Stimulated activated CD4-positive, alpha-beta T cell treated with anti-CD3 and anti-CD28 coated beads, TNF-alpha, amount 100 ng/mL, for 48 hours (primary cell): Measurements from ENCODE around the gene APOB.
"Not testable (repeated sequence)": the region's sequence is repeated elsewhere in the genome, so short reads cannot be mapped to it uniquely, and the experiment has no call there.

ENCODE experiments used
- DNase-seq, 3 donors: peaks; one replicate each; pipeline ENCODE4 v3.0.0-alpha.2; 2020; ENCODE audit warnings: low read depth in 3 of 3

Gene APOB

DNA sequence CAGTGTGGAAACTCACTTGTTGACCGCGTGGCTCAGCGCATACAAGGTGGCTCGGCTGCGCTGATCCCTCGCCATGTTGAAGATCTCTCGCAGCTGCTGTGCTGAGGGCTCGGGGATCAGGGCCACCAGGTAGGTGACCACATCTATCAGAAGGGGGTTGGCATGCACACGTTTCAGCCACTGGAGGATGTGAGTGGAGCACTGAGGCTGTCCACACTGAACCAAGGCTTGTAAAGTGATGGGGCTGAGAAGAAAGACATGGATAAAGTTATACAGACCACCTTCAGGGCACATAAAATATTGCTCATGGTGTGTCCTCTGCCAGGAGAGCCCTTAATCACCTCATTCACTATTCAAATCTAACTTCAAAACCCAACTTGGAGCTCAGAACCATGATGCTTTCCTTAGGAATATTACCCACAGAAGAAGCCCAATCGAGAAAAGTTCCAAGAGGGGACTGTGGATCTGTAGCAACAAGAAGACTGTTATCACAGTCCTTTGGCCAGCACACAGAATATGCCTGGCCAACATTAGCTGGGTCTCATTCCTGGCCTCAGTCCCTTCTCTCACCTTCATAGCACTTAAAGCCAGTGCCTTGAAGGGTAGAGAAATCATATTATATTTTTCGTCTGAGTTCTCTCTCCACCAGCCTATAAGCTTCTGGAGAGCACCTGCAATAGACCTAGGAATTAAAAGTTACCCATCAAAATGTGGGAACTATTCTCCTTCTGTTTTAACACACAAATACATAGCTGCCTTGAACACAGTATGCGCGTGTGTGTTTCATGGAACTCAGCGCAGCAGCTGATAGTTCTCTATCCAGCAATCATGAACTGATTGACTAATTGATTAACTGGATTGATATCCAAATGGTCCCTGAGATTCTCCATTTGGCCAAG is 11.3 kb downstream of the APOB start:
- DNase-seq, result no peak

DNA sequence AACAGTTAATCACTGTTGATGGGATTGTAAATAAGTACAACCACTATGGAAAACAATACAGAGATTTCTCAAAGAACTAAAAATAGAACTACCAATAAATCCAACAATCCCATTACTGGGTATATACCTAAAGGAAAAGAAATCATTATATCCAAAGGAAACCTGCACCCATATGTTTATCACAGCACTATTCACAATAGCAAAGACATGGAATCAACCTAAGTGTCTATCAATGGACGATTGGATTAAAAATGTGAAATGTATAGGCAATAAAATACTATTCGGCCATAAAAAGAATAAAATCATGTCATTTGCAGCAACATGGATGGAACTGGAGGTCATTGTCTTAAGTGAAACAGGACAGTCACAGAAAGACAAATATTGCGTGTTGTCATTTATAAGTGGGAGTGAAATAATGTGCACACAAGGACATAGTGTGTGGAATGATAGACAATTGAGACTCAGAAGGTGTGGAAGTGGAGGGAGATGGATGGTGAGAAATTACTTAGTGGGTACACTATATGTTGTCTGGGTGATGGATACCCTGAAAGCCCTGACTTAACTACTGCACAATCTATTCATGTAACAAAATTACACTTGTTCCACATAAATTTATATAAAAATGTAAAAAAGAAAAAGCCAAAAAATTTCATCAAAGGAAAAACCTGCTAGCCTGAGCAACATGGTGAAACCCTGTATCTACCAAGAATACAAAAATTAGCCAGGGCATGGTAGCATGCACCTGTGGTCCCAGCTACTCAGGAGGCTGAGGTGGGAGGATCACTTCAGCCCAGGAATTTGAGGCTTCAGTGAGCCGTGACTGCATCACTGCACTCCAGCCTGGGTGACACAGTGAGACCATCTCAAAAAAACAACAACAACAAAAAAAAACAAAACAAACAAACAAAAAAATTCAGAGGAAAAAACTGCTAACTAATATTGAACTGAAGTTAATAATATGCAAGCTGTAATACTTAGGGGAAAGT is 12.6 kb downstream of the APOB start:
- DNase-seq, result no peak

DNA sequence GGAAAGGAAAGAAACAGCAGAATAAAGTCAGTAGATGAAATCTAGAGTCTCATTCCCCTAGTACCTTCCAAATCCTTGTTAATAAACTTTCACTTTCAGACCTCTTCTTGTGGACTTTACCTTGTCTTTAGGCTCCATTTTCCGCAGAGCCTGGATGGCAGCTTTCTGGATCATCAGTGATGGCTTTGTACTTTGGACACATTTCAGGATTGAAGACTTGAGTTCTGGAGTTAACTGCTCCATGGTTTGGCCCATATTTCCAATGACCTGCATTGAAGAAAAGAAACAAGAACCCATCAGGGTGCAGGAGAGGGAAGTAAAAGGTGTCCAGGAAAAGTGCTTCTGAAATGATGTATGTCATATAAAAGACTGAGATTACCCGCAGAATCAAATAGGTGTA is 14.4 kb downstream of the APOB start:
- no peak for DNase-seq

- DNase-seq, result not testable (repeated sequence)
These were observed 14.9 kb downstream of the APOB start for GRCh38 chr2:21028951-21029350.

GRCh38 chr2:21028021-21028947 is 15.6 kb downstream of the APOB start:
- DNase-seq, result no peak

GRCh38 chr2:21026479-21027282 is 17.2 kb downstream of the APOB start:
- DNase-seq, result no peak

GRCh38 chr2:21025690-21026478 is 18.0 kb downstream of the APOB start:
- no peak for DNase-seq

DNA sequence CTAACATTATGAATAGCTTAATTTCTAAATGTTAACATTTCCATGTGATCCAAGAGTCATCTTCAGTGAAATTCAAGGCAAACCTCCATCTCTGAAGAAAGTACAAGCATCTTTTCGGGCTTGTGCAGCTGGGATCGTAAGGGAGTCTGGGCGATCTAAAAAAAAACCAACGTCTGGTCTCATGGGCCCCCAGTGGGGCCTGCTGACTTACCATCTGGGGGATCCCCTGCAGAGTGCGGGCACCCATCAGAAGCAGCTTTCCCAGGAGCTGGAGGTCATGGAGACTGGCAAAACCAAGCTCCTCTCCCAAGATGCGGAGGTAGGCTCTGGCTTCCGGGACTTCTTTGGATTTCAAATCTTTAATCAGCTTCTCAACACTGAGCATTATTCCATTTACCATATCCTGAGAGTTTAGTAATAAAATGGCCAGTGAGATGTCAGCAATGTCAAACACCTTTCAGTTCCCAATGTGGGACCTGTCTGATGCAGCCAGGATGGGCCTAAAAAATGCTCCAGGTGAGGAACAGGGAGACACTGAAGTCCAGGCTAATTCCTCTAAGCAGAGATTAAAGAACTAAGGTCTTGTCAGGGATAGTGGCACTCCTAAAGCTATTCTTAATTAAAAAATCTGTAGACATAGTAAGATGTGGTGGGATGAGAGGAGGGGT is 19.0 kb downstream of the APOB start:
- no peak for DNase-seq

- DNase-seq, result no peak
These were observed 19.7 kb downstream of the APOB start for GRCh38 chr2:21024198-21024597.

- DNase-seq, result no peak
These were observed 20.3 kb downstream of the APOB start for GRCh38 chr2:21023419-21024181.

GRCh38 chr2:21022792-21023367 is 21.0 kb downstream of the APOB start:
- DNase-seq, result no peak

DNA sequence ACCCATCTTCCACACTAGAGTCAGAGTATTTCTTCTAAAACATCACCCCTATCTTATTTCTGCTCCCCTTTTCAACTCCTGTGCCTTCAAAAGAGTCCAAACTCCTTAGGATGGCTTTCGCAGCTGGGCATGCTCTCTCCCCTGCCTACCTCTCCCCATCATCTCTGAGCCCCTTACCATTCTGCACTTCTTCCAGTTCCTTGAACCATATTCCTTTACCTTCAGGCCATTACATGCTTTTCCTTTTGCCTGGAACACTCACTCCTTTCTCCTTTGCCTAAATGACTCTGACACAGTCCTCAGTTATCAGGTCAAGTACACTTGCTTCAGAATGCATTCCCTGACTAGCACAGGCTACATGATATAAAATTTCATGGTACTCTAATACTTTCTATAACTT is 22.4 kb downstream of the APOB start:
- DNase-seq, result no peak

DNA sequence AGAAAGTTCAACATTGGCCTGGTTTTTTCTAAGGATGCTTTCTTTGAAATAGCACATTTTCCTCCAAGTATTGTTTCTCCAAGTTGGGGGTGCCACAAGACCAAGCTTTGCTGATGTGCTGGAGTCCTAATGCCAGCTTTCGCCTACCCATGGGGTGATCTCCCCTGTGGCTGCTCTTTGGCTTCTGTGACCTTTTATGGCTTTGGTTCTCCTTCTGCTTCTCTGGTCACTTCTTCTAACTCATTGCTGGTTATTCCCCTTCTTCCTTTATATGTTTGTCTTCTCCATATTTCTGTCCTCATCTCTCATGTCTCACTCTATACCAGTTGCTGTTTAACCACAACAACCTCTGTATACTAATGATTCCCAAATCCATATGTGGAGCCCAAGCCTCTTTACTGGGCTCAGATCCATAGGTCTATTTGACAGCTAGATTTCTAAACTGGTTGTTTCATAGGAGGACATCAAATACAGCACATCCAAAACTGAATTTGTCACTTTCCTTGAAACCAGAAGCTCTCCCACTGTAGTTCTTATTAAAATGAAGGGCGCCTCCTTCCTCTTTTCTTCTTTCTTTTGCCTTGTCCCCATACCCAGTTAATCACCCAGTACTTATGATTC is 23.1 kb downstream of the APOB start:
- no peak for DNase-seq

- DNase-seq, result no peak
These were observed 23.7 kb downstream of the APOB start for GRCh38 chr2:21020031-21020667.

- no peak for DNase-seq
These were observed 24.2 kb downstream of the APOB start for GRCh38 chr2:21019678-21020021.

GRCh38 chr2:21019000-21019677 is 24.7 kb downstream of the APOB start:
- no peak for DNase-seq

GRCh38 chr2:21018290-21018689 is 25.6 kb downstream of the APOB start:
- DNase-seq, result no peak
